DMS79 (cell line): ENCODE results near the gene JDP2.

Source experiments
- DNase-seq: peaks from one replicate; lab custom pipeline; 2025; lab: John Stamatoyannopoulos, UW

Gene JDP2

DNA sequence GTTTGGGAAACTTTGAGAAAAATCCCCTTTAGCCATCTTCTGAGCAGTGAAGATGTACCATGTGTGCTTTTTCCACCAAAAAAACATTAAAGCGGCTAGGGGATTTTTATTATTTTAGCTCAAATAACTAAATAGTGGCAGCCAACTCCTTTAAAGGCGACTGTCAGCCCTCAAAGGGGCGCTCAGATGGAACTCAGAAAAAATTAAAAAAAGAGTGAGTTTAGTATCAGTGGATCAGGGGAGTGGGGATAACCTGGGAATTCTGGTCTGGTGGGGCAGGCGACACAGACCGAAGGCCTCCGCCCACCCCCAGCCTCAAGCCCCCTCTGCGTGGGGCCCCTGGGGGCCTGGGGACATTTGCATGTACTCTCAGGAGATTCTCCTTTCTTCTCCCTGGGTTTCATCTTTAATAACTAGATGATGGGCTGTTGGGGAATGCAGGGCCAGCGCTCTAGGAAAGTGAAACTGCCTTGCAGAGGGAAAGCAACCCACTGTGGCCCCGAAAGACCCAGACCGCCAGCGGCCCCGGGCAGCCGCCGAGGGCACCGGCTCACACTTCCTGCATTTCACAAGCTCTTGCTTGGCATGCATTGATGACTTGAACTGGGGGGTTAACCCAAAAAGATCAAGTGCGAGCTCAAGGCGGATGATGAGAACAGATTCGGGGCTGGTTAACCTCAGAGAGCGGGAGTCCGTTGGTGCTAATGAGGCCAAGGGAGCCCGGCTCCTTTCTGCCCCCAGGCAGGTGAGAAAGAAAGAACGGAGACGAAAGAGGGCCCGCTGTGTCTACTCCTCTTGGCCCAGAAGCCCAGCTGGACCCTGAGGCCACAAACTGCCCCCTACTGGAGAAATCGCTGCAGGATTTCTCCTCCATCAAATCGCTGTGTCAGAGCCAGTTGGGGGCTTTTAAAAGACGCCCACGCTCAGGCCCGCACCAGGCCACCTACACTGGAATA lies 87.1 kb downstream of the JDP2 start:
- DNase-seq: no peak

- no peak for DNase-seq
Measured at GRCh38 chr14:75515629-75515996, 87.8 kb downstream of the JDP2 start.

- no peak for DNase-seq
Measured at GRCh38 chr14:75518625-75519024, 90.8 kb downstream of the JDP2 start.

- no peak for DNase-seq
Measured at GRCh38 chr14:75519394-75519793, 91.6 kb downstream of the JDP2 start.

- DNase-seq: no peak
Measured at GRCh38 chr14:75519826-75520728, 92.3 kb downstream of the JDP2 start.

- DNase-seq: no peak
Measured at GRCh38 chr14:75520852-75521251, 93.0 kb downstream of the JDP2 start.

- DNase-seq: no peak
Measured at GRCh38 chr14:75521415-75522199, 93.8 kb downstream of the JDP2 start.

DNA sequence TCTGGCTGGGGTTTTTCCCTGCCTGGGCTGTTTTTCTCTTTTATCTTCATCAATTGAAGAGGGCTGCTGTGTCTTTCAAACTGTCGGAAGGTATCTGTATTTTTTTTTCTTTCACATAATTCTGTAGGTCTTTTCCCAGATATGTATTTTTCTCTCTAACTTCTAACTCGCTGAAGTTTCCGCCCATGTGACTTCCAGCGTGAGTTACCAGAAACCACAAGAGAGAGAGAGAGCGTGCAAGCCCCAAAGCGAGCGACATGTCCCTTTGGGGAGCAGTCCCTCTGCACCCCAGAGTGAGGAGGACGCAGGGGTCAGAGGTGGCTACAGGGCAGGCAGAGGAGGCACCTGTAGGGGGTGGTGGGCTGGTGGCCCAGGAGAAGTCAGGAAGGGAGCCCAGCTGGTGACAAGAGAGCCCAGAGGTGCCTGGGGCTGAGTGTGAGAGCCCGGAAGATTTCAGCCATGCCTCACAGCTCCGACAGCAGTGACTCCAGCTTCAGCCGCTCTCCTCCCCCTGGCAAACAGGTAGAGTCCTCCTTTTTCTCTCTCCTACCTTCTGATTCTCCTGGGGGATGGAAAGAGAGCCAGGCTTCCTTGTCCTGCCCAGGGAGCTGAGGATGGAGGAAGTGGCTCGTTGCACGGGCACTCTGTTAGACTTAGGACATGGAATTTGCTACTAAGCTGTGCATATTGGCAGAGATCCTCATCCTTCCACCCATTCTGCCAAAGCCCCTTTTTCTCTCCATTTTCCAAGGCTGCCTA lies 94.6 kb downstream of the JDP2 start, which contains the start of gene BATF:
BATF (plus strand) TSS at position 246 of the 759 bp plus-strand sequence; CDS start at position 460, 214 bp downstream.
- DNase-seq: no peak

DNA sequence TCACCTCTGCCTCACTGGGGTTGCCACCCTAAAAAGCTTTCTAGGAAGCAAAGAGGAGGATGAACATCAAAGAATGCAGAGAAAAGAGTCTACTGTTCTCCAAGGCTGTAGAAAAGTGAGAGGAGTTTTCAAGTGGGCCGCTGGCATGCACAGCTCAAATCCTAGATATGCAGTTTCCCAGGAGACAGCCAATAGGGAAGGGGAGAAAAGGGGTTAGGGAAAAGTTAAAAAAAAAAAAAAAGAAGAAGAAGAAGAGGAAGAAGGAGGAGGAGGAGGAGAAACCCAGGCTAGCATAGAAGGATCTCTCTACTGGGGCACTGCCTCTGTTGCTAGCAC lies 95.1 kb downstream of the JDP2 start:
- DNase-seq: no peak
